ENCODE data around the gene AKR1C4.

GRCh38 chr10:5242585-5242984 lies 45.9 kb downstream of the AKR1C4 start:
- TF ChIP-seq CTCF (IDR thresholded peaks at IDR 0.05) (no peak), POLR2A (IDR thresholded peaks at IDR 0.05) (no peak)

Data from gastroesophageal sphincter (tissue), 3 donors.